ENCODE data around the gene SNRPD1.
"Not testable (repeated sequence)": the region's sequence is repeated elsewhere in the genome, so short reads cannot be mapped to it uniquely, and the experiment has no call there.

SNRPD1 gene

DNA sequence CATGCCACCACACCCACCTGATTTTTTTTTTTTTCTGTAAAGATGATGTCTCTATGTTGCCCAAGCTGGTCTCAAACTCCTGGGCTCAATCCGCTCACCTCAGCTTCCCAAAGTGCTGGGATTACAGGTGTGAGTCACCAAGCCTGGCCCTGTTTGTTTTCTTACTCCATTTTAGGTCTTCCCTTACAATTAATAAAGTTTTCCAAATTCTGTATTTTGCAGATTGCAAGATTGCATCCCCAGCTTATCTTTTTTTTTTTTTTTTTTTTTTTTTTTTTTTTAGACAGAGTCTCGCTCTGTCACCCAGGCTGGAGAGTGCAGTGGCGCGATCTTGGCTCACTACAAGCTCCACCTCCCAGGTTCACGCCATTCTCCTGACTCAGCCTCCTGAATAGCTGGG, 28.3 kb downstream of the SNRPD1 start:
- H3K9me3 ChIP-seq (replicated peaks; ENCODE audit: low read length); H3K36me3 ChIP-seq (ENCODE audit: insufficient read depth, low read length); H3K4me1 ChIP-seq (ENCODE audit: control insufficient read depth, insufficient read depth, low read length); H3K27me3 ChIP-seq (ENCODE audit: control insufficient read depth, insufficient read depth, low read length); H3K9ac ChIP-seq (ENCODE audit: low read depth, low read length); H3K4me2 ChIP-seq (ENCODE audit: low read length); H3K4me3 ChIP-seq (ENCODE audit: low read length): not testable (repeated sequence)

DNA sequence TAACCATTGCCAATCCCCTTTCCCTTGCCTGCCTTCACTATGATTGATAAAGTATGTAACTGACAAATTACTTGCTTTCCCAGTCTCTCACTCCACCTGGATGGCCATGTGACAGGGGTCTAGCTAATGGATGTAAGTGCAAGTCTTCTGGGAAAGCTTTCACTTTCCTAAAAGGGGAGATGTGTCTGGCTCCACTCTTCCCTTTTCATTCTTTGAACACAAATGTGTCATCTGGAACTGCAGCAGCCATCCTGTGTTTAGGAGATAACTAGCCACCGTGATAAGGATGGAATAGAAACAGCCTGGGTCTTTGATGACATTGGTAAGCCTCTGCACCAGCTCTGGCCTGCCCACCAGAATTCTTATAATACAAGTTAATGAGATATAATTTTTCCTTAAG, 38.2 kb downstream of the SNRPD1 start:
- Histone ChIP-seq H3K4me1 (ENCODE audit: control insufficient read depth, insufficient read depth, low read length) (no peaks in the 10 kb centered on the region), H3K9me3 (replicated peaks; ENCODE audit: low read length) (no peaks in the 10 kb centered on the region), H3K4me2 (ENCODE audit: low read length) (no peak overlapping the region), H3K27me3 (ENCODE audit: control insufficient read depth, insufficient read depth, low read length) (no peaks in the 10 kb centered on the region), H3K4me3 (ENCODE audit: low read length) (no peak overlapping the region), H3K36me3 (ENCODE audit: insufficient read depth, low read length) (no peaks in the 10 kb centered on the region), H3K9ac (ENCODE audit: low read depth, low read length) (no peak overlapping the region)

DNA sequence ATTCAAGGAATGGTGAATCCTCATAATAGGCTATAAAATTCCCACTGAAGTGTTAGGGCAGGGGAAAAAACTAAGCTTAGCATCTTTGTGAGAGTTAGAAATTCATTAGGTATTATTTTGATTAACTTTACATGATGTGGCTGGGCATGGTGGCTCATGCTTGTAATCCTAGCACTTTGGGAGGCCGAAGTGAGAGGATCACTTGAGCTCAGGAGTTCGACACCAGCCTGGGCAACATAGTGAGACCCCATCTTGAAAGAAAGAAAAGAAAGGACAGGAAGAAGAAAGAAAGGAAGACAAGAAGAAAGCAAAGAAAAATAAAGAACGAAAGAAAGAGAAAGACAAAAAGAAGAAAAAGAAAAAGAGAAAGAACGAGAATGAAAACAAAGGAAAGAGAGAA, 40.0 kb downstream of the SNRPD1 start:
- Histone ChIP-seq H3K36me3 (ENCODE audit: insufficient read depth, low read length) (no peaks in the 10 kb centered on the region), H3K27me3 (ENCODE audit: control insufficient read depth, insufficient read depth, low read length) (no peaks in the 10 kb centered on the region)

DNA sequence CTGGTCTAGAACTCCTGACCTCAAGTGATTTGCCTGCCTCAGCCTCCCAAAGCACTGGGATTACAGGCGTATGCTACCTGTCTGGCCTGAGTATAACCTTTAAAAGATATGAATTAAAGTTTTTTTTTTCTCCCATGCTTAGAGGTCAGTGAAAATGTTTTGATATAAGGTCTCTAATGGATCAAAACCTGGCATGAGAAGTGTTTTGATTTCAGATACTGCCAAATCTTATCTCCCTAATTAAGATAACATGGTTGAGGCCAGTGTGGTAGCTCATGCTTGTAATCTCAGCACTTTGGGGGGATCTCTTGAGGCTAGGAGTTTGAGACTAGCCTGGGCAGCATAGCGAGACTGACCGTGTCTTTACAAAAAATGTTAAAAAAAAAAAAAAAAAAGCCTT, 41.2 kb downstream of the SNRPD1 start:
- Histone ChIP-seq H3K4me3 (ENCODE audit: low read length) (no peak overlapping the region), H3K4me1 (ENCODE audit: control insufficient read depth, insufficient read depth, low read length) (peaks cover 11% of the 10 kb centered on the region), H3K9me3 (replicated peaks; ENCODE audit: low read length) (no peaks in the 10 kb centered on the region), H3K36me3 (ENCODE audit: insufficient read depth, low read length) (no peaks in the 10 kb centered on the region), H3K27me3 (ENCODE audit: control insufficient read depth, insufficient read depth, low read length) (no peaks in the 10 kb centered on the region), H3K9ac (ENCODE audit: low read depth, low read length) (no peak overlapping the region), H3K4me2 (ENCODE audit: low read length) (no peak overlapping the region)

More for the DNA sequence above, 40.0 kb downstream of the SNRPD1 start:
- H3K4me2 ChIP-seq (ENCODE audit: low read length), result no peak overlapping the region
- H3K9me3 ChIP-seq (replicated peaks; ENCODE audit: low read length), result no peaks in the 10 kb centered on the region
- no peak overlapping the region for H3K9ac ChIP-seq (ENCODE audit: low read depth, low read length)
- H3K4me3 ChIP-seq (ENCODE audit: low read length), result no peak overlapping the region
- peaks cover 10% of the 10 kb centered on the region for H3K4me1 ChIP-seq (ENCODE audit: control insufficient read depth, insufficient read depth, low read length)

DNA sequence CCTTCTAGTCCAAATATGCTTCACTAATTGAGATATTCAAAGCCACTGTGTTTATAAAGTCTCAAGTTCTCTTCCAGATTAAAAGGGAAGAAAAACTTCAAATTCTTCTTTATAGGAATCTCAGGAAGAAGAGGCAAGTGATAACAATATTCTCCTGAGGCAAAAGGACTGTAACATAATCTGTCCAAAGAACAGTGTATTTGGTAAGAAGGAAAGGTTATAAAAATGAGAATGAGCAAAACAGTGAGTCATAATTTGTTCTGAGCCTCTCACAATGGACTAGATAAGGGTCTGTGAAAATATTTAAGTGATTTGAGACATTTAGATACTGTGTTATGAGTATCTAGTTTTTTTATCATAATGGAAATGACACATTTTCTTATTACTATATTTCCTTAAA, 44.3 kb downstream of the SNRPD1 start:
- no peaks in the 10 kb centered on the region for H3K36me3 ChIP-seq (ENCODE audit: insufficient read depth, low read length)
- H3K4me2 ChIP-seq (ENCODE audit: low read length), result no peak overlapping the region
- no peak overlapping the region for H3K4me3 ChIP-seq (ENCODE audit: low read length)
- peaks cover 11% of the 10 kb centered on the region for H3K4me1 ChIP-seq (ENCODE audit: control insufficient read depth, insufficient read depth, low read length)
- no peaks in the 10 kb centered on the region for H3K9me3 ChIP-seq (replicated peaks; ENCODE audit: low read length)
- H3K9ac ChIP-seq (ENCODE audit: low read depth, low read length), result no peak overlapping the region
- H3K27me3 ChIP-seq (ENCODE audit: control insufficient read depth, insufficient read depth, low read length), result no peaks in the 10 kb centered on the region

- H3K27me3 ChIP-seq (ENCODE audit: control insufficient read depth, insufficient read depth, low read length), result no peaks in the 10 kb centered on the region
- peaks cover 11% of the 10 kb centered on the region for H3K4me1 ChIP-seq (ENCODE audit: control insufficient read depth, insufficient read depth, low read length)
- no peak overlapping the region for H3K9ac ChIP-seq (ENCODE audit: low read depth, low read length)
- no peak overlapping the region for H3K4me3 ChIP-seq (ENCODE audit: low read length)
- H3K36me3 ChIP-seq (ENCODE audit: insufficient read depth, low read length), result no peaks in the 10 kb centered on the region
- no peak overlapping the region for H3K4me2 ChIP-seq (ENCODE audit: low read length)
- no peaks in the 10 kb centered on the region for H3K9me3 ChIP-seq (replicated peaks; ENCODE audit: low read length)
Measured at GRCh38 chr18:21660078-21660477, 48.0 kb downstream of the SNRPD1 start.

GRCh38 chr18:21662581-21662980, 50.5 kb downstream of the SNRPD1 start:
- H3K4me1 ChIP-seq (ENCODE audit: control insufficient read depth, insufficient read depth, low read length), result no peaks in the 10 kb centered on the region

GRCh38 chr18:21663578-21663977, 51.5 kb downstream of the SNRPD1 start:
- Histone ChIP-seq H3K4me2 (ENCODE audit: low read length) (no peak overlapping the region), H3K4me1 (ENCODE audit: control insufficient read depth, insufficient read depth, low read length) (no peaks in the 10 kb centered on the region), H3K27me3 (ENCODE audit: control insufficient read depth, insufficient read depth, low read length) (no peaks in the 10 kb centered on the region), H3K36me3 (ENCODE audit: insufficient read depth, low read length) (no peaks in the 10 kb centered on the region), H3K9me3 (replicated peaks; ENCODE audit: low read length) (no peaks in the 10 kb centered on the region), H3K4me3 (ENCODE audit: low read length) (no peak overlapping the region), H3K9ac (ENCODE audit: low read depth, low read length) (no peak overlapping the region)

More at GRCh38 chr18:21662581-21662980, 50.5 kb downstream of the SNRPD1 start:
- Histone ChIP-seq H3K9me3 (replicated peaks; ENCODE audit: low read length) (no peaks in the 10 kb centered on the region), H3K4me2 (ENCODE audit: low read length) (no peak overlapping the region), H3K9ac (ENCODE audit: low read depth, low read length) (no peak overlapping the region), H3K27me3 (ENCODE audit: control insufficient read depth, insufficient read depth, low read length) (no peaks in the 10 kb centered on the region), H3K4me3 (ENCODE audit: low read length) (no peak overlapping the region), H3K36me3 (ENCODE audit: insufficient read depth, low read length) (no peaks in the 10 kb centered on the region)

- Histone ChIP-seq H3K4me2 (ENCODE audit: low read length) (no peak overlapping the region), H3K9ac (ENCODE audit: low read depth, low read length) (no peak overlapping the region), H3K9me3 (replicated peaks; ENCODE audit: low read length) (no peaks in the 10 kb centered on the region), H3K36me3 (ENCODE audit: insufficient read depth, low read length) (no peaks in the 10 kb centered on the region), H3K27me3 (ENCODE audit: control insufficient read depth, insufficient read depth, low read length) (no peaks in the 10 kb centered on the region), H3K4me1 (ENCODE audit: control insufficient read depth, insufficient read depth, low read length) (no peaks in the 10 kb centered on the region), H3K4me3 (ENCODE audit: low read length) (no peak overlapping the region)
Measured at GRCh38 chr18:21664069-21664468, 52.0 kb downstream of the SNRPD1 start.

GRCh38 chr18:21669736-21670285, 57.7 kb downstream of the SNRPD1 start:
- peaks cover 14% of the 10 kb centered on the region for H3K4me1 ChIP-seq (ENCODE audit: control insufficient read depth, insufficient read depth, low read length)
- no peak overlapping the region for H3K9ac ChIP-seq (ENCODE audit: low read depth, low read length)
- no peaks in the 10 kb centered on the region for H3K27me3 ChIP-seq (ENCODE audit: control insufficient read depth, insufficient read depth, low read length)
- no peaks in the 10 kb centered on the region for H3K36me3 ChIP-seq (ENCODE audit: insufficient read depth, low read length)
- H3K9me3 ChIP-seq (replicated peaks; ENCODE audit: low read length), result no peaks in the 10 kb centered on the region
- H3K4me3 ChIP-seq (ENCODE audit: low read length), result no peak overlapping the region
- H3K4me2 ChIP-seq (ENCODE audit: low read length), result no peak overlapping the region

DNA sequence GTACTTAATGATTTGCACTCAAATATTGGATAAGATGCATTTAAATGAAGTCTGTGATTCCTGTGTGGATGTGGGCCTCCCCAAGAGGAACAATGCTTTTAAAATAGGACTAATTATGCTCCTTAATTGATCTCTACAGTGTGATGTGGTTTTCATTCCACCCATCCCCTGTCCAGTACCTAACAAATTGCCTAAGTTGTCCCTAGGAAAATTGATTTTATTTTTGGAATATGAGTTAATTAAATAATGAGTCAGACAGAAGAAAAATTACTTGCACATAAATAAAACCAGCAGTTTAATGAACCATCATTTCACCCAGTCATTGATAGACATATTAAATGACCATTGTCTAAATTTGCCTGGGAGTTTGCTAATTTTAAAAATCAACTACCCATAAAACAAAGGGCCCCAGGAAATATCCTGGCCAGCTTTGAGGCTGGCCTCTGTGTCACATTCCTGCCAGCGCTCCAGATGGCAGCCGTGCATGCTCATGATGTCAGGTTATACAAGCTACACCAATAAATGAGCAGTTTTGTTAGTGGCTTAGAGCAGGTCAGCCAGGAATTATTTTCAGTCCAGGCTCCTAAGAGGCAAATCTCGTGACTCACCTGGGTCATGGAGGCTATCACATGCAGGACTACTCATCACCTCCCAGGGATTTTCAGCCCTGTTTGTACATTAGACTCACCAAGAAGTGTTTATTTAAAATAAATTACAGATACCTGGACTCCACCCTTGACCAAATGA, 60.6 kb downstream of the SNRPD1 start:
- Histone ChIP-seq H3K9ac (ENCODE audit: low read depth, low read length) (no peak overlapping the region), H3K36me3 (ENCODE audit: insufficient read depth, low read length) (no peaks in the 10 kb centered on the region), H3K9me3 (replicated peaks; ENCODE audit: low read length) (no peaks in the 10 kb centered on the region), H3K4me2 (ENCODE audit: low read length) (no peak overlapping the region), H3K4me3 (ENCODE audit: low read length) (no peak overlapping the region), H3K27me3 (ENCODE audit: control insufficient read depth, insufficient read depth, low read length) (no peaks in the 10 kb centered on the region), H3K4me1 (ENCODE audit: control insufficient read depth, insufficient read depth, low read length) (peaks cover 19% of the 10 kb centered on the region)

DNA sequence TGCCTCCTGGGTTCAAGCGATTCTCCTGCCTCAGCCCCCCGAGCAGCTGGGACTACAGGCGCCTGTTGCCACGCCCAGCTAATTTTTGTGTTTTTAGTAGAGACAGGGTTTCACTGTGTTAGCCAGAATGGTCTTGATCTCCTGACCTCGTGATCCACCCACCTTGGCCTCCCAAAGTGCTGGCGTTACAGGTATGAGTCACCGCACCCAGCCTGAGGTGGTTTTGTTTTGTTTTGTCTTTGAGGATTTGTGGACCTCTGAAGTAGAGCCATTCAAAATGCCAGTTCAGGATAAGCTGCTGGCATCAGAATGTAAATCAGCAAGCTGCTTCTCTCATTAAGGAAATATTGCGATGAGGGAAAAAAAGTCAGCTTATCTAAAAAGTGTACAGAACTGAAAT, 63.2 kb downstream of the SNRPD1 start:
- H3K4me1 ChIP-seq (ENCODE audit: control insufficient read depth, insufficient read depth, low read length); H3K36me3 ChIP-seq (ENCODE audit: insufficient read depth, low read length); H3K4me3 ChIP-seq (ENCODE audit: low read length); H3K9me3 ChIP-seq (replicated peaks; ENCODE audit: low read length); H3K27me3 ChIP-seq (ENCODE audit: control insufficient read depth, insufficient read depth, low read length); H3K4me2 ChIP-seq (ENCODE audit: low read length); H3K9ac ChIP-seq (ENCODE audit: low read depth, low read length): not testable (repeated sequence)

Data from skeletal muscle satellite cell (primary cell).